Measurements from ENCODE around the gene CTSA.
A peak's percentile ranks its signal among the peaks of the same experiment; 100 is the strongest.
"Not testable (repeated sequence)": the region's sequence is repeated elsewhere in the genome, so short reads cannot be mapped to it uniquely, and the experiment has no call there.

CTSA gene

GRCh38 chr20:45866454-45866853 is 24.7 kb upstream of the CTSA start:
- DNase-seq (ENCODE audit: low spot score) = no peak

GRCh38 chr20:45867136-45867818 is 23.9 kb upstream of the CTSA start:
- no peak for DNase-seq (ENCODE audit: low spot score)

DNA sequence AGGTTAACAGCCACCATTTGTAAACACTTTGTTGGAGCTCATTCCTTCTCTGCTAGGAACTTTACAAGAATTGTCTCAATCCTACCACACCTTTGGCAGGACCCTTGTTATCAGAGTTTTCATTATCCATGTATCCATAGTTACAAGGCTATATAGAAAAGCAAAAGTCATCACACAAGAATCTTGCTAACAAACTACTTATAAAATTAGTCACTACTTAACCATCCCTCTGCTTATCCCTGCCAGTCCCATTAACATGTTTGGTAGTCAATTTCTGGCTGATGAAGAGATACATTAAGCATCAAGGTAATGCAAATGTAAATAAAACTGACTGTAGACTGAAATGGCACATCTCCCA is 23.3 kb upstream of the CTSA start:
- no peak for DNase-seq (ENCODE audit: low spot score)

DNA sequence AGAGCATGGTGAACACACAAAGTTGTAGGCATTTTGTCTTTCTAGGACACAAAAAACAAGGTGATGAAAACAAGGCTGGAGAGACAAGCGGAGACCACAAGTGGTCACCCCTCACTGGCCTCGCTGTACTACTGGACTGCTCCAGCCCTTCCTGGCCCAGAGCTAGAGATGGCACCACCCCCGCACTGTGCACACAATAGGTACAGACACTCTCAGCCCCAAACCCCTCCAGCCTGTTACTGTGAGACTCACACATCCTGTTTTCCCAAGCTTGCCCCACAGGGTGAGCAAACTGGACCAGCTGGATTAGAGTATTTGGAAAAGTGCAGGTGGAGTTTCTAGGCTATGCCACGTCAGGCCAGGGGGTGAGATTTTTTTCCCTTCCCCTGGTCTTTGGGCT is 18.5 kb upstream of the CTSA start:
- no peak for DNase-seq (ENCODE audit: low spot score)

GRCh38 chr20:45873409-45874103 is 17.6 kb upstream of the CTSA start:
- DNase-seq (ENCODE audit: low spot score) = no peak

DNA sequence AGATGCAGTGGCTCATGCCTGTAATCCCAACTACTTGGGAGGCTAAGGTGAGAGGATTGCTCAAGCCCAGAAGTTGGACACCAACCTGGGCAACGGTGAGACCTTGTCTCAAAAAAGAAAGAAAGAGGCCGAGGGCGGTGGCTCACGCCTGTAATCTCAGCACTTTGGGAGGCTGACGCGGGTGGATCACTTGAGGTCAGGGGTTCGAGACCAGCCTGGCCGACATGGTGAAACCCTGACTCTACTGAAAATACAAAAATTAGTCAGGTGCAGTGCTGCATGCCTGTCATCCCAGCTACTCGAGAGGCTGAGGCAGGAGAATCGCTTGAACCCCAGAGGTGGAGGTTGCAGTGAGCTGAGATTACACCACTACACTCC is 17.0 kb upstream of the CTSA start:
- not testable (repeated sequence) for DNase-seq (ENCODE audit: low spot score)

- DNase-seq (ENCODE audit: low spot score) = no peak
These were observed 16.6 kb upstream of the CTSA start for GRCh38 chr20:45874576-45874975.

- DNase-seq (ENCODE audit: low spot score) = no peak
These were observed 12.9 kb upstream of the CTSA start for GRCh38 chr20:45878076-45878761.

DNA sequence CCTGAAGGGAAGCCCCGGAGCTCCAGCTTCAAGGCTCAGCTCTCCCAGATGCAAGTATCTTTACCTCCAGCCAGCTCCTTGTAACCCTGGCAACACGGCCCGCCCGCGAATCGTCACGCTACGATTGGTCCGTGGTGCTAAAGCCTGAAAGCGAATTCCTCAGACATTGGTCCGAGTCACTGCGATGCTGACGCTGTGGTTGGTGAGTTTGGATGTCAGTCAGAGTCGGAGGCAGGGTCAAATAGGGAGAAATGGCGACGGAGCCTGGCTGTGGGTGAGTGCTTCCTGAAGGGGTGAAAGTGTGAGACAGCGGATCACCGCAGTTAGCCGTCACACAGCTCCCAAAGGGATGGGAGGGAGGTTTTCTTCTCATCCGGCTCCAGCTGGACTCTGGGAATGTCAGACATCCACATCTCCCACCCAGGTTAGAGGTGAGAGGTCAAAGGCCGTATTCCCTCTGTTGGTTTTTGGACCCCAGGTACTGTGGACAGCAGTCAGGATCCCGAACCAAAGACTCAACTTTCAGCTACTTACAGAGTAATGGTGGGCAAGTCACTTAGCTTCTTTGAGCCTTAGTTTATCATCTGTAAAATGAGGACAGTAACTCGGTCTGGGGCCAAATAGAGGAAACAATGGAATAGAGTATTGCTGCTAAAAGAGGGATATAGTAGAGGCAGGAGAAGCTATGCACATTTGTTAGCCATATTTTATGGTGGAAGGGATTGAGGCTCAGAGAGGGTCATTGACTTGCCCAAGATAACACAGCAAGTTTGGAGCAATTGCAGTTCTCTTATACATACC is 9.9 kb upstream of the CTSA start, which contains the start of gene ZSWIM1:
Gene ZSWIM1 (plus strand): TSS at position 240 of the 801 bp plus-strand sequence. CDS start 1,366 bp downstream, outside the sequence.
- DNase-seq (ENCODE audit: low spot score) = peak; percentile 99

DNA sequence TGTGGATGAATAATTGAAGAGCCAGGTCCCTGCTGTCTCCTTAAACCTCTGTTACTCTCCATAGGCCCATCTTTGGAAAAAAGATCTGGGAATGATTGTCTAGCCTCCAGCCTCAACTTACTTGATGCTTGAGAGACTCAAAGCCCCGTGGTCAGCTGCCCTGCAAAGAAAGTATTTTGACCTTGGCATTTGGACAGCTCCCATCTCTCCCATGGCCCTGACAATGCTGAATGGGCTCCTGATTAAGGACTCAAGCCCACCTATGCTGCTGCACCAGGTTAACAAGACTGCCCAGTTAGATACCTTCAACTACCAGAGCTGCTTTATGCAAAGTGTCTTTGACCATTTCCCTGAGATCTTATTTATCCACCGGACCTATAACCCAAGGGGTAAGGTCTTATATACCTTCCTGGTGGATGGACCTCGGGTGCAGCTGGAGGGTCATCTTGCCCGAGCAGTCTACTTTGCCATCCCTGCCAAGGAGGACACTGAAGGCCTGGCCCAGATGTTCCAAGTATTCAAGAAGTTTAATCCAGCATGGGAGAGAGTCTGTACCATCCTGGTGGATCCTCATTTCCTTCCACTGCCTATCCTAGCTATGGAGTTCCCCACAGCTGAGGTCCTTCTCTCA is 8.6 kb upstream of the CTSA start:
- no peak for DNase-seq (ENCODE audit: low spot score)

- DNase-seq (ENCODE audit: low spot score) = no peak
These were observed 8.1 kb upstream of the CTSA start for GRCh38 chr20:45883100-45883469.

DNA sequence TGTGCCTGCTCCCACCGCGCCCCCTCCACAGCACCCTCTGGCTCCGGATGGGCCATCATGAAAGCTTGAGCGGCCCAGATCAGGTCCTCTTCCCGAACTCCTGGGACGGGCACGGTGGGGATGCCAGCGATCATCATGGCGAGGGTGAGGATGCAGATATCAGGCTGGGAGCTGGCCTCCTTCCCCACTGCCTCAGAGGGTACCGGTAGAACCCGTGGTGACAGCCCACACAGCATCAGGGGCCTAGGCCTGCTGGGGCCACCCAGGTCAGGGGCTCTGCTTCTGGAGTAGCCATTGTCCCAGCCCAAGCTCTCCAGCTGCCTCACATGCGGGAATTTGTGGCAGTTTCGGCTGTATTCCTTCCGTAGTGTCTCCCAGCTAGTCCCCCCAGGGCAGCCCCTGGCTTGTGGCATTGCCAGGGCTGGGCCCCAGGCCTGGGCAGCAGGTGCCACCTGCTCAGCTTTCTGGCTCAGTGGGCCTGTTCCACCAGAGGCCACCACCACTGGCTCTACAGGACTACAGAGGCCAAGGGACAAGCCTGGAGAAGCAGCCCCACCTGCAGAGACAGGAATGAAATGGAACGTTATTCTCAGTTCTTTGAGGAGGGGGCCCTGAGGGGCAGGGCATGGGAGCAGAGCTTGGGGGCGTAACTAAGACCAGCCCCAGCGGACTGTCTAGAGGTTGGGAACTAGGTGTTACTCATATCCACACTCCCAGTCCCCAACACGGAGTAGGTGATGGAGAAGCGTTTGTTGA is 4.4 kb upstream of the CTSA start:
- no peak for DNase-seq (ENCODE audit: low spot score)

GRCh38 chr20:45887346-45887715 is 3.8 kb upstream of the CTSA start, which contains the start of gene SPATA25:
TSS of gene SPATA25 (minus strand) at chr20:45887622. CDS start at chr20:45887590, 32 bp downstream.
- DNase-seq (ENCODE audit: low spot score) = no peak

GRCh38 chr20:45888681-45889080 is 2.5 kb upstream of the CTSA start:
- DNase-seq (ENCODE audit: low spot score) = no peak

- DNase-seq (ENCODE audit: low spot score) = peak; percentile 89
These were observed 804 bp upstream of the CTSA start for GRCh38 chr20:45890077-45890984.

DNA sequence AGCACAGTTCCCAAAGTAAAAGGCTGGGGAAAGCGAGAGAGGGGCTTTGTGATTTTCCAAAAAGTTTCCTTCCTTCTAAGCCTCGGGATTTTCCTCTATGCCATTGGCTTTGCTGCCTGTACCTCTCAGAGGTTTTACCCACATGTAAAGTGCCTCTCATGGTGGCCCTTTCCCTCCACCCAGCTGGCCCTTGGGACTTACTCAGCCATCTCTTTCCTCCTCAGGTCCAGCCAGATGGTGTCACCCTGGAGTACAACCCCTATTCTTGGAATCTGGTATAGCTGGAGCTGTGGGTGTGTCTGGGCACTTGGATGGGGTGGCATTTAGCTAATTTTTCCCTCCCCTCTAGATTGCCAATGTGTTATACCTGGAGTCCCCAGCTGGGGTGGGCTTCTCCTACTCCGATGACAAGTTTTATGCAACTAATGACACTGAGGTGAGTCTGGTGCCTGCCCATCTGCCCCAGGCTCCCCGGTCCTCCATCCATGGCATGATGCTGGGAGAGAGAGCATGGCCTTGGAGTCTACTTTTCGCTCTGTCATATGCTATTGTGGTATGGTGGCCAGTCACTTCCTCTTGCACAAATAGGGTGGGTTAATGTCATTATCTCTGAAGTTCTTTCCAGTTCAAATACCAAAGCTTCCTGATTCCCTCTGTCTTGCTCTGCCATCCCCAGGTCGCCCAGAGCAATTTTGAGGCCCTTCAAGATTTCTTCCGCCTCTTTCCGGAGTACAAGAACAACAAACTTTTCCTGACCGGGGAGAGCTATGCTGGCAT is 1.1 kb downstream of the CTSA start:
- DNase-seq (ENCODE audit: low spot score) = peak; percentile 48

DNA sequence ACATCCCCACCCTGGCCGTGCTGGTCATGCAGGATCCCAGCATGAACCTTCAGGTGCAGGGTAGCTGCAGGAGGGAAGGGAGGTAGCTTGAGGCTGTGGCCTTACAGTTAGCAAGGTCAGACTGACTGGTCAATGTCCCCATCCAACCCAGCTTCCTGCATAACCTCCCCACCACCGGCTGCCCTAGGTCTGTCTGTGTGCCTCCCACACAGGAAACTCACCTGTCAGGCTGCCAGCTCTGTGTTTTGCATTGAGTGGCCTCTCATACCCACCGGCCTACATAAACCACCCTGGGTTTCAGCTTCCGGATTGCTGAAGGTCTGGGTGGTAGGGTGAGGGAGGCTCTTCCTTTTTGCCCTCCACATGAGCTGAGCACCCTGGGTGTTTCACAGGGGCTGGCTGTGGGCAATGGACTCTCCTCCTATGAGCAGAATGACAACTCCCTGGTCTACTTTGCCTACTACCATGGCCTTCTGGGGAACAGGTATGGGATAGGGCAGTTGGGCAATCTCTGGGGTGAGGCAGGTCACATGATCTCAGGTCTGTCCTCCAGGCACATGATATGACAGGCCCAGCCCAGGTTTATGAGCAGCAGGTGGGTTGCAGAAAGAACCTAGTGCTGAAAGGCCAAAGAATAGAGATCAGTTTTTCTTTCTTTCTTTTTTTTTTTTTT is 1.8 kb downstream of the CTSA start:
- no peak for DNase-seq (ENCODE audit: low spot score)

GRCh38 chr20:45893831-45894230 is 2.7 kb downstream of the CTSA start:
- no peak for DNase-seq (ENCODE audit: low spot score)

DNA sequence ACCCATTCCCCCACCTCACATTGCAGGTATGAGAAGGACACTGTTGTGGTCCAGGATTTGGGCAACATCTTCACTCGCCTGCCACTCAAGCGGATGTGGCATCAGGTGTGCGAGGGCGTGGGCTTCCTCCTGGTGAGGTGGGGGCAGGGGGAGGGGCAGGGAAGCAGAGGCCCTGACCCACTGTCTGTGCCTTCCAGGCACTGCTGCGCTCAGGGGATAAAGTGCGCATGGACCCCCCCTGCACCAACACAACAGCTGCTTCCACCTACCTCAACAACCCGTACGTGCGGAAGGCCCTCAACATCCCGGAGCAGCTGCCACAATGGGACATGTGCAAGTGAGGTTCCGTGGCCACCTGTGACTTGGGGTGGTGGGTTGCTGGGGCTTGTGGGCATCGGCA is 3.7 kb downstream of the CTSA start:
- DNase-seq (ENCODE audit: low spot score) = no peak
